GM12892 (cell line): Measurements from ENCODE around the gene CCDC136.

Source experiments
- POLR2A ChIP-seq: IDR thresholded peaks from 2 replicates; pipeline ENCODE4 v1.6.1; 2011; ENCODE audit warnings: low read depth, low read length, control low read depth
- TAF1 ChIP-seq: IDR thresholded peaks from 2 replicates; pipeline ENCODE4 v1.6.1; 2011; ENCODE audit warnings: low read depth, mild to moderate bottlenecking, control low read depth, low read length, borderline replicate concordance

DNA sequence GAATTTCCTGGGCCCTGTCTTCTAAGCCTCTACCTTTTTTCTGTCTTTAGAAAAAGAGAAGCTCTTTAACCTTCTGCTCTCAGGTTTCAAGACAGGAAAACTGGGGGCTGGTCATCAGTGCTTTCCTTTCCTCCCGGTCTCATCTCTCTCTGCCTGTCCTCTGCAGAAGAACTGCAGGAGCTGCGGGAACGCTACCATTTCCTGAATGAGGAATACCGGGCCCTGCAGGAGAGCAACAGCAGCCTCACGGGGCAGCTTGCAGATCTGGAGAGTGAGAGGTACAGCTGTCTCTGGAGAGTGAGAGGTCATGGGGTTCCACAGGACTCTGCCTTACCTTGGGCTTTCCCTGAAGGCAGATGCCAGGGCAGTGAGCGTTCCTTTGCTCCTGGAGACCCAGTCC is 12.7 kb downstream of the CCDC136 start:
- TF ChIP-seq POLR2A (no peak), TAF1 (no peak)
